ENCODE results near the gene EIF4E3.

- TF ChIP-seq GATA3 (IDR thresholded peaks at IDR 0.05; ENCODE audit: low read depth, low read length) (no peak), GATA2 (IDR thresholded peaks at IDR 0.05; ENCODE audit: low read depth, low read length) (no peak)
Observed at GRCh38 chr3:71634671-71635070, 90.5 kb downstream of the EIF4E3 start.

Measured in SH-SY5Y (cell line).